ENCODE data around the gene SLC44A2.

SLC44A2 gene

DNA sequence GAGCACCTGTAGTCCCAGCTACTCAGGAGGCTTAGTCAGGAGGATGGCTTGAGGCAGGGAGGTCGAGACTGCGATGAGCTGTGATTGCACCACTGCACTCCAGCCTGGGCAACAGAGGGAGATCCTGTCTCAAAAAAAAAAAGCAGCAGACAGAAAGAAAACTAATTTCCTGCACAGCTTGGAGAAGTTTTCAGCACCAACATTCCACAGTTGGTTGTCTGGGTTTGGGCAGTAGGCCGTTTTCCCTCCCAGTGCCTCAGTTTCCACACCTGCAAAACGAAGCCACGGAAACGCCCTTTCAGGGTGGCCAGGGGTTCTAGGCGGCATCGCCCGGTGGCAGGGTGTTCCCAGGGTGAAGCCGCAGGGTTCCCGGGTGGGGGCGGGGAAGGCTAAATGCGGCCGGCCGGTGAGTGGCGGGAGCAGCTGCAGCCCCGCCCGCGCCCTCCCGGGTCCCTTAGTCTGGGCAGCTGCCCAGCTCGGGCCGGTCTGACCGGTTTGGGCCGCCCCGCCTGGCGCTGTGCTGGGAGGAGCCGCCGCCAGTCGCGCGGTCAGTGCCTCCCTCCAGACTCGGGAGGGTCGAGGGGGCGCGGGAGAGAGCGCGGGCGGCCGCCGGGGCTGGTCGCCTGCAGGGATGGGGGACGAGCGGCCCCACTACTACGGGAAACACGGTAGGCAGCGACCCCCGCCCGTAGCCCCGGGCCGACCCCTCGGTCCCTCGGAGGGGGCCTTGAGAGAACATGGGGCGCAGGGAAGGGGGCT lies at the start of gene SLC44A2:
Gene SLC44A2 (plus strand): TSS at position 551 of the 759 bp plus-strand sequence. CDS start 81 bp downstream, at position 632.
- no peak for DNase-seq (ENCODE audit: extremely low spot score)
- TF ChIP-seq, protein P1, sequence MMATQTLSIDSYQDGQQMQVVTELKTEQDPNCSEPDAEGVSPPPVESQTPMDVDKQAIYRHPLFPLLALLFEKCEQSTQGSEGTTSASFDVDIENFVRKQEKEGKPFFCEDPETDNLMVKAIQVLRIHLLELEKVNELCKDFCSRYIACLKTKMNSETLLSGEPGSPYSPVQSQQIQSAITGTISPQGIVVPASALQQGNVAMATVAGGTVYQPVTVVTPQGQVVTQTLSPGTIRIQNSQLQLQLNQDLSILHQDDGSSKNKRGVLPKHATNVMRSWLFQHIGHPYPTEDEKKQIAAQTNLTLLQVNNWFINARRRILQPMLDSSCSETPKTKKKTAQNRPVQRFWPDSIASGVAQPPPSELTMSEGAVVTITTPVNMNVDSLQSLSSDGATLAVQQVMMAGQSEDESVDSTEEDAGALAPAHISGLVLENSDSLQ (IDR thresholded peaks at IDR 0.05), result peak; percentile 34; the same call in 1 of the 2 replicates
- TF ChIP-seq ZNF384 (IDR thresholded peaks at IDR 0.05), result no peak
- CTCF ChIA-PET, result interaction anchor here (1.8 kb wide), 1 partner anchor 19 kb away, joined by 5 read pairs; no protein-coding TSS in a partner anchor
- POLR2A ChIA-PET, result interaction anchor here (0.6 to 1.0 kb wide), 2 partner anchors 9 to 11 kb away, joined by 3 read pairs; no protein-coding TSS in a partner anchor

- TF ChIP-seq CTBP1 (IDR thresholded peaks at IDR 0.05; ENCODE audit: borderline replicate concordance), result no peak
- no peak for TF ChIP-seq SP1 (IDR thresholded peaks at IDR 0.05)
- no peak for TF ChIP-seq ZNF384 (IDR thresholded peaks at IDR 0.05)
- no peak for TF ChIP-seq FOXM1 (IDR thresholded peaks at IDR 0.05; ENCODE audit: borderline replicate concordance)
- TF ChIP-seq HDGF (IDR thresholded peaks at IDR 0.05; ENCODE audit: borderline replicate concordance), result no peak
- ChIA-PET POLR2A (no interaction called here), CTCF (interaction anchor here (0.8 kb wide), 1 partner anchor 121 kb away, joined by 3 read pairs; no protein-coding TSS in a partner anchor)
- no peak for DNase-seq (ENCODE audit: extremely low spot score)
Measured at GRCh38 chr19:10577951-10578350, 47.4 kb upstream of the SLC44A2 start.

- ChIA-PET CTCF (interaction anchor here (0.6 to 5.4 kb wide), 25 partner anchors 9 to 293 kb away, joined by 3 to 149 read pairs (median 4); partner anchors contain the start of gene QTRT1), POLR2A (interaction anchor here (0.7 to 1.9 kb wide), 5 partner anchors 60 to 119 kb away, joined by 3 to 11 read pairs (median 5); no protein-coding TSS in a partner anchor)
- peak; percentile 82 for DNase-seq (ENCODE audit: extremely low spot score)
- TF ChIP-seq L3MBTL2 (conservative IDR thresholded peaks at IDR 0.05) (peak; percentile 84), BHLHE40 (IDR thresholded peaks at IDR 0.05; ENCODE audit: borderline replicate concordance) (no peak), HDGF (IDR thresholded peaks at IDR 0.05; ENCODE audit: borderline replicate concordance) (no peak)
Measured at GRCh38 chr19:10580979-10581631, 44.2 kb upstream of the SLC44A2 start.

- POLR2A ChIA-PET, result interaction anchor here (1.8 to 1.9 kb wide), 2 partner anchors 62 to 118 kb away, joined by 7 to 11 read pairs; no protein-coding TSS in a partner anchor
- TF ChIP-seq ZNF384 (IDR thresholded peaks at IDR 0.05), result no peak
- no peak for TF ChIP-seq LEF1 (IDR thresholded peaks at IDR 0.05; ENCODE audit: borderline replicate concordance)
- TF ChIP-seq FOXK2 (IDR thresholded peaks at IDR 0.05), result no peak
- no peak for TF ChIP-seq SP1 (IDR thresholded peaks at IDR 0.05)
- no peak for TF ChIP-seq NFRKB (IDR thresholded peaks at IDR 0.05)
- no peak for TF ChIP-seq CTBP1 (IDR thresholded peaks at IDR 0.05; ENCODE audit: borderline replicate concordance)
- no peak for TF ChIP-seq ARNT (IDR thresholded peaks at IDR 0.05)
- TF ChIP-seq L3MBTL2 (conservative IDR thresholded peaks at IDR 0.05), result no peak
- no peak for TF ChIP-seq TARDBP (IDR thresholded peaks at IDR 0.05)
- no peak for TF ChIP-seq FOXM1 (IDR thresholded peaks at IDR 0.05; ENCODE audit: borderline replicate concordance)
- no peak for TF ChIP-seq HDGF (IDR thresholded peaks at IDR 0.05; ENCODE audit: borderline replicate concordance)
- TF ChIP-seq BHLHE40 (IDR thresholded peaks at IDR 0.05; ENCODE audit: borderline replicate concordance), result no peak
- TF ChIP-seq, protein P1 (IDR thresholded peaks at IDR 0.05), result no peak
- no peak for TF ChIP-seq FOXA1 (IDR thresholded peaks at IDR 0.05)
- no peak for DNase-seq (ENCODE audit: extremely low spot score)
Measured at GRCh38 chr19:10582091-10582490, 43.3 kb upstream of the SLC44A2 start.

GRCh38 chr19:10583036-10583776 lies 42.1 kb upstream of the SLC44A2 start:
- ChIA-PET POLR2A (no interaction called here), CTCF (interaction anchor here (4.7 to 5.4 kb wide), 2 partner anchors 62 to 116 kb away, joined by 59 to 149 read pairs; no protein-coding TSS in a partner anchor)
- TF ChIP-seq NFRKB (IDR thresholded peaks at IDR 0.05) (no peak), TARDBP (IDR thresholded peaks at IDR 0.05) (no peak), LEF1 (IDR thresholded peaks at IDR 0.05; ENCODE audit: borderline replicate concordance) (no peak)
- TF ChIP-seq, protein P1 (IDR thresholded peaks at IDR 0.05), result peak; percentile 93
- DNase-seq (ENCODE audit: extremely low spot score), result no peak

More at GRCh38 chr19:10582091-10582490, 43.3 kb upstream of the SLC44A2 start:
- CTCF ChIA-PET, result interaction anchor here (0.5 to 5.4 kb wide), 11 partner anchors 9 to 148 kb away, joined by 3 to 149 read pairs (median 5); partner anchors contain the start of gene QTRT1

DNA sequence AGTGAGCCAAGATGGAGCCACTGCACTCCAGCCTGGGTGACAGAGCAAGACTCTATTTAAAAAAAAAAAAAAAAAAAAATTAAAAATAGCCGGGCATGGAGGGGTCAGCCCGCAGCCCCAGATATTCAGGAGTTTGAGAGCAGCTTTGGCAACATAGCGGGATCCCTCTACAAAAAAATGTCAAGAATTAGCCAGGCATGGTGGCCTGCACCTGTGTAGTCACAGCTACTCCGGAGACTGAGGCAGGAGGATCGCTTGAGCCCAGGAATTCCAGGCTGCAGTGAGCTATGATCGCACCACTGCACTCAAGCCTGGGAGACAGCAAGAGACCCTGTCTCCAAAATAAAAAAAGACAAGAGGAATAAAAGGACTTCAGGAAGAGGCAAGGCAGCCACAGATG lies 39.0 kb upstream of the SLC44A2 start:
- DNase-seq (ENCODE audit: extremely low spot score), result no peak
- TF ChIP-seq SUZ12 (IDR thresholded peaks at IDR 0.05), result no peak
- no peak for TF ChIP-seq FOXA1 (IDR thresholded peaks at IDR 0.05)
- TF ChIP-seq FOXM1 (IDR thresholded peaks at IDR 0.05; ENCODE audit: borderline replicate concordance), result no peak
- no peak for TF ChIP-seq SP1 (IDR thresholded peaks at IDR 0.05)
- no peak for TF ChIP-seq HDGF (IDR thresholded peaks at IDR 0.05; ENCODE audit: borderline replicate concordance)
- TF ChIP-seq L3MBTL2 (conservative IDR thresholded peaks at IDR 0.05), result no peak
- TF ChIP-seq BHLHE40 (IDR thresholded peaks at IDR 0.05; ENCODE audit: borderline replicate concordance), result no peak
- TF ChIP-seq TARDBP (IDR thresholded peaks at IDR 0.05), result no peak
- TF ChIP-seq, protein P1 (IDR thresholded peaks at IDR 0.05), result no peak
- TF ChIP-seq LEF1 (IDR thresholded peaks at IDR 0.05; ENCODE audit: borderline replicate concordance), result no peak
- no peak for TF ChIP-seq ARNT (IDR thresholded peaks at IDR 0.05)
- TF ChIP-seq CTBP1 (IDR thresholded peaks at IDR 0.05; ENCODE audit: borderline replicate concordance), result no peak
- no peak for TF ChIP-seq NFRKB (IDR thresholded peaks at IDR 0.05)
- TF ChIP-seq FOXK2 (IDR thresholded peaks at IDR 0.05), result no peak
- no peak for TF ChIP-seq ELF4 (IDR thresholded peaks at IDR 0.05)
- TF ChIP-seq ZNF384 (IDR thresholded peaks at IDR 0.05), result no peak
- CTCF ChIA-PET, result no interaction called here
- POLR2A ChIA-PET, result no interaction called here
